ENCODE measurements around the gene GNAT3.

DNA sequence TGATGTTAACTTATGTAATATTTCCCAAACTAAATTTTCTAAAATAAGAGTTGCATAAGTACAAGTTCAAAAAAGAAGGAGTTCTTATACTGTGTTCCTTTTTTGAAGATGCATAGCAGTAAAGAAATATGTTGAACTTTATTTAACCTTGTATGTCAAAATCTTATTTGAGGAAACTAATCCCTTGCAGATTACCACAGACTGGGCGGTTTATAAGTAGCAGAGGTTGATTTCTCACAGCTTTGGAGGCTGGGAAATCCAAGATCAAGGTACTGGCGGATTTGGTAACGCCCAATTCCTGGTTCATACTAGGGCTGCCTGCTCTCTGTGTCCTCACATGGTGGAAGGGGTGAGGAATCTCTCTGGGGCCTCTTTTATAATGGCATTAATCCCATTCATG lies 68.5 kb downstream of the GNAT3 start:
- TF ChIP-seq GATA2 (IDR thresholded peaks at IDR 0.05; ENCODE audit: low read depth, low read length) (no peak), GATA3 (IDR thresholded peaks at IDR 0.05; ENCODE audit: low read depth, low read length) (no peak)
